ENCODE measurements around the gene SPEM3.

DNA sequence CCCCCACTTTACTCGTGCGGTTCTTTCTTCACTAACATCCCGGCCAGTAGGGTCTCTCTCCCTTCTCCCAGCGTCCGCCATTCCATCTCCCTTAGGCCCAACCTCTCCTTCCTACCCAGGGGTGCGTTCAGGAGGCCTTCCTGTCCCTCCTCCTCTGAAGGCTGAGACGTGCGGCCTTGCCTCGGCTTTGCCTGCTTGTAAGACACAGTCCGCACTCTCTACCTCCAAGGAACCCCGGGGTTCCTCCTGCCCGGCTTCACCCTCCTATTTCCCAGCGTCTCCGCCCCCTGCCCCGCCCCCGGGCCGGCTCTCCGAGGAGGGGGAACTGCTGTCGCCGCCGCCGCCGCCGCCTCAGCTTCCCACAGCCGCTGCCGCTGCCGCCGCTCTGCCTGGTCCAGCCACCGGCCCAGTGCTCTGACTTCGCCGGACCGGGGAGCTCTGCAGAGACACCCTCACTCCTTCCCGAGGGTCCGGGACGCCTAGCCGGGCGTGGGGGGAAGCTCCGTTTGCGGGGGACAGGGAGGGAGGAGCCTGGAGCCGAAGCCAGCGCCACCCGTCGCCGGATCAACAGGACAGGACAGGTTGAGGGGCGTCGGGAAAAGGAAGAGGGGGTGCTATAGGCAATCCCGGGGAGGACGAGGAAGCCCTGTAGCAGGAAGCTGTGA lies 9.4 kb downstream of the SPEM3 start:
- TF ChIP-seq, protein P1, sequence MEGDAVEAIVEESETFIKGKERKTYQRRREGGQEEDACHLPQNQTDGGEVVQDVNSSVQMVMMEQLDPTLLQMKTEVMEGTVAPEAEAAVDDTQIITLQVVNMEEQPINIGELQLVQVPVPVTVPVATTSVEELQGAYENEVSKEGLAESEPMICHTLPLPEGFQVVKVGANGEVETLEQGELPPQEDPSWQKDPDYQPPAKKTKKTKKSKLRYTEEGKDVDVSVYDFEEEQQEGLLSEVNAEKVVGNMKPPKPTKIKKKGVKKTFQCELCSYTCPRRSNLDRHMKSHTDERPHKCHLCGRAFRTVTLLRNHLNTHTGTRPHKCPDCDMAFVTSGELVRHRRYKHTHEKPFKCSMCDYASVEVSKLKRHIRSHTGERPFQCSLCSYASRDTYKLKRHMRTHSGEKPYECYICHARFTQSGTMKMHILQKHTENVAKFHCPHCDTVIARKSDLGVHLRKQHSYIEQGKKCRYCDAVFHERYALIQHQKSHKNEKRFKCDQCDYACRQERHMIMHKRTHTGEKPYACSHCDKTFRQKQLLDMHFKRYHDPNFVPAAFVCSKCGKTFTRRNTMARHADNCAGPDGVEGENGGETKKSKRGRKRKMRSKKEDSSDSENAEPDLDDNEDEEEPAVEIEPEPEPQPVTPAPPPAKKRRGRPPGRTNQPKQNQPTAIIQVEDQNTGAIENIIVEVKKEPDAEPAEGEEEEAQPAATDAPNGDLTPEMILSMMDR (IDR thresholded peaks at IDR 0.05), result no peak
- TF ChIP-seq POLR2A (IDR thresholded peaks at IDR 0.05), result peak in 1 of 2 donors; percentile 55
